ENCODE results near the gene KIF13A.
"Not testable (repeated sequence)": the region's sequence is repeated elsewhere in the genome, so short reads cannot be mapped to it uniquely, and the experiment has no call there.

KIF13A gene

DNA sequence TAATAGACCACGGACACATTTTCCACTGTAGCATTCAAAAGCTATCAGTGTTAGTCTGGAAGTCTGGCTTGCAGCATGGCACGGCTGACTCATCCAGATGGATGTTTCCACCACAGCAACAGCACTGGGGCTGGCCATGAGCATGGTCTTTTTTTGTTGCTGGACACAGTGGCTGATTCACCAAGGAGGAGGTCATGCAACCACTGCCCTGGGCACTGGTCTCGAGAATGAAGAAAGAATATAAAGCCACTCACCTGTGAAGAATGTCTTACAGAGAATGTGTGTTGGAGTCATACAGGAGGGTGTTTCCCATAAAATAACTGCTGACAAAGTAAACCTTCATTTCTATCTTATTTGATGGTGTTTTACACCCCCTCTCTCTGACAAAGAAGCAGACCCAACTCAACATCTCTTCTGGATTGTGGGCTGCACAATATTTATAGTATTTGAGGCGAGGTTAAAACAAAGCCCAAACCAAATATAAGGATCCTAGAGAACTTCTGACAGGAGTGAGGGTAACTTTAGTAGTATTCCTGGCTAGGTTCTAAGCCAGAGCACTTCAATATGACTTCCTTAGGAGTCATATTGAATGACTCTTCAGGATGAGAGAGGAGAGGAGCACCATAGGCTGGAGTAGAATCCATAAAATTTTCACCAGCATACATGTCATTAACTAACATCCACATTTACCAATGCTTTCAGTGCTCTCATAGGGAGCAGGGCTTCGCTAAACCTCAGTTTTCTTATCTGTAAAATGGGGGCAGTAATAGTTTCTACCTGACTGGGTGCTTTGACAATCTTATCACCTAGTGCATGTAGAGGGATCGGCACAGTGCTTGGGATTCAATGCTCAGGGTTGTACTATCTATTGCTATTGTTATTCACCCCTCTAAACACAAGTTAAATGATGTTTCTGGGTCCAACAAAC, 121.4 kb downstream of the KIF13A start:
- no peak for DNase-seq (ENCODE audit: low read depth, low spot score)
- H3K4me3 ChIP-seq (ENCODE audit: low read length), result no peak overlapping the region

DNA sequence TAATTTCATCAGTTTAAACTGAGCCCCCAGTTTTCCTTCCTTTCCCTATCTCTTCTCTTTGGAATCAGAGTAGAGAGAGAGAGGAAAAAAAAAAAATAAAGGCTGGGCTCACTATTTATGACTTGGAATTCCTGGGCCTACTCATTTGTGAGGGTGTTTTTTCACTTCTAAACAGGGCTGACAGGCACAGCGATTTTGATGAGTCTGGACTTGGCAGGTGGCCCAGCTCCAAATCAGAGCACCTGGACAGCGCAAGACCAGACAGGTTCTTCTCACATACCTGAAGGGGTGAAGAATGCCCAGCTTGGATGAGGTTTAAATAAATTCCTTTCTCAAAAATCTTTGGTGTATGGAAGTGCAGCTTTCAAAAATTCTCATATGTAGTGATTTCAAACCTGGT, 122.2 kb downstream of the KIF13A start:
- no peak for DNase-seq (ENCODE audit: low read depth, low spot score)

DNA sequence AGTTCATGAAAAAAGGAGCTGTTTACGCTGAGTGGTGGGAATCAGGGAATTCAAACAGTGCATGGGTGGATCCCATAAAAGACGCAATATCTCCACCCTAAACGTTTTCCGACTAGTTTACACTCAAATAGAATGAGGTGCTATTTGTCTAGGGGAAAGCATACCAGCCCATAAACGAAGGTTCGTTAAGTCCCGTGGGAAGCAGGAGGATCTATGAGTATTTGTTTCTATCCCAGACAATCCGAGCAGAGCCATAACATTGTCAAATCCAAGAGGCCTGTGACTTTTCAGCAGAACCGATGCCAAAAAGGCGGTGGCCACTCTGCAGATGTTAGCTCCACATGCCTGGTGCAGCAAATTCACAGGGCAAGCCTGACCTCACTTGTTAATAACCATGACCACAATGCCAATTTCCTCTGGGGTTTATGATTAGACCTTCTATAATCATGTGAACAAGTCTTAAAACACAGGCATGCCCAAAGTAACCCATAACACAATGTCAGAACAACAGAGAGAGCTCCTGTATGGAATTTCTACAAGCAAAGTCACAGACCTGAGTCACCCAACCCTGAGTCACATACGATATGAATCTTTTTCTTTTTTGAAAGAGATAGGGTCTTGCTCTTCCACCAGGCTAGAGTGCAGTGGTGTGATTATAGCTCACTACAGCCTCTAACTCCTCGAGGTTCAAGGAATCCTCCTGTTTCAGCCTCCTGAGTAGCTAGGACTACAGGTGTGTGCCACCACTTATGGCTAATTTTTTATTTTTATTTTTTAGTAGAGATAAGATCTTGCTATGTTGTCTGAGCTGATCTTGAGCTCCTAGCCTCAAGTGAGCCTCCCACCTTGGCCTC, 123.3 kb downstream of the KIF13A start:
- no peak for DNase-seq (ENCODE audit: low read depth, low spot score)
- no peak overlapping the region for H3K4me3 ChIP-seq (ENCODE audit: low read length)

More for the DNA sequence above, 122.2 kb downstream of the KIF13A start:
- no peak overlapping the region for H3K4me3 ChIP-seq (ENCODE audit: low read length)

DNA sequence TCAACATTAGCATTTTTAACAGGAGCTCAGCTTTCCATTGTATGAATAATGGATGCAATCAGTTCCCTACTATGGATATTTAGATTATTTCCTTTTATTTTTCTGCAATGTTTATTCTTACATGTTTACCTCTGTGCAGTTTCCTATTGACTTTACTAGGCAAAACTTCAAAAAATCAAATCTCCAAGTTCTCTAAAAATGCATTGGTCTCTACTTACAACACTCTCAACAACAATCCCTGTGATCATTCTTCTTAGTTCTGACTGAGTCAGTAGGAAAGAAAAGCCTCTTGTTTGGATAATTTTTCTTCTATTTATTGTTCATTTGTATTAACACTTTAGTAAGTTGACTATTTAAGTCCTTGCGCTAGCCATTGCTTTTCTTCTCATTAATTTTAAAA, 126.1 kb downstream of the KIF13A start:
- DNase-seq (ENCODE audit: low read depth, low spot score), result no peak
- H3K4me3 ChIP-seq (ENCODE audit: low read length), result no peak overlapping the region

DNA sequence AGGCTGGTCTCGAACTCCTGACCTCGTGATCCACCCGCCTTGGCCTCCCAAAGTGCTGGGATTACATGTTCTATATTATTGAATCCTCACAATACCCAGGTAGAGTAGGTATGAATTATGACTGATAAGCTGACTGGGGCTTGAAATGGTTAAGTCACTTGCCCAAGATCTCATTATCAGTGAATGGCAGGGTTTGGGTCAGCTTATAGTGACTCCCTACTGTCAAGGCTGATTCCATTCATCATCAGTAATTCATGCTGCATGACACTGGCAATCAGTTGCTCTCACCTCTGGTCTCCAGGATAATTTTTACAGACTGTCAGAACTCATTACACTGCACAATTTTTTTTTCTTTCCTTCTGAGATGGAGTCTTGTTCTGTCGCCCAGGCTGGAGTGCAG, 127.6 kb downstream of the KIF13A start:
- DNase-seq (ENCODE audit: low read depth, low spot score), result no peak

DNA sequence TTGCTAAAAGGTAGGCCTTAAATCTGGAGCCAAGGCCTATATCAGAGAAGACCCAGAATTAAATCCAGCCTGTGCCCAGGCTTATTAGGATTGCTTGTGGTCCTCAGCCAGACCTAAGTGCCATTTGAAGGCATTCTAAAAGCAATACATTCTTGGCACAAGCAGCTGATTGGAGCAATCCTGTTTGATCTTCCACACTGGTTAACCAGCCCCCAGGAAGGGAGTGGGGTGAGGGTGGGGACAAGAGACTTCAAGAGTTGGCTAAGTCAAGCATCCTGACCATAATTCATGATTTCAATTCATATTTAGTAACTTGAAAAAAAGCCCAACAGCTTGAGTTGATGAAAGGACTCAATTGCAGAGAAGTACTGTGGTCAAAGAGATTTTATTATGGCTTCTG, 128.9 kb downstream of the KIF13A start:
- no peak for DNase-seq (ENCODE audit: low read depth, low spot score)
- no peak overlapping the region for H3K4me3 ChIP-seq (ENCODE audit: low read length)

More for the DNA sequence above, 127.6 kb downstream of the KIF13A start:
- no peak overlapping the region for H3K4me3 ChIP-seq (ENCODE audit: low read length)

DNA sequence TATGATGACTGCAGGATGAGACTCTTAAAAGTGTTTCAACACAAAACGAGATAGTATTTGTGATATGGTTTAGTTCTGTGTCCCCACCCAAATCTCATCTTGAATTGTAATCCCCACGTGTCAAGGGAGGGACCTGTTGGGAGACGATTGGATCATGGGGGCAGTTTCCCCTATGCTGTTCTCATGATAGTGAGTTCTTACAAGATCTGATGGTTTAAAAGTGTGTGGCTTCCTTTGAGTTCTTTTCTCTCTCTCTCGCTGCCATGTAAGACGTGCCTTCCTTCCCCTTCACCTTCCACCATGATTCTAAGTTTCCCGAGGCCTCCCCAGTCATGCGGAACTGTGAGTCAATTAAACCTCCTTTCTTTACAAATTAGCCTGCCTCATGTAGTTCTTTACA, 130.2 kb downstream of the KIF13A start:
- not testable (repeated sequence) for DNase-seq (ENCODE audit: low read depth, low spot score); H3K4me3 ChIP-seq (ENCODE audit: low read length)

DNA sequence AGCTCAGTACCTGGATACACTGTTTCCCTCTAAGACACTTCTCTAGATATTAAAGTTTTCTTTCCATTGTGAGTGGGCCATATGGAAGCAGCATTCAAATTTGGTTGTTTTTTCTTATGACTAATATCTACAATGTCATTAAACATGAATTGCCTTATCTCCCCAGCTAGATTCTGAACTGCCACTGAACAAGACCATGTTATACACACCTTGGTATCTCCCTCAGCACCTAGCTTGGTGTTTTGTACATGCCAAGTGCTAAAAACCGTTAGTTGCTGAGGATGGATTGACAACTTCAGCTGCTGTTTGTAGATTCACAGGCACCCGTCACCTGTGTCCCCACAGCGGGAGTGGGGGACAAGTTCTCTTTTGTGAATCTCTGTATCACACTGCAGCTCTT, 131.1 kb downstream of the KIF13A start:
- no peak for DNase-seq (ENCODE audit: low read depth, low spot score)
- H3K4me3 ChIP-seq (ENCODE audit: low read length), result no peak overlapping the region

DNA sequence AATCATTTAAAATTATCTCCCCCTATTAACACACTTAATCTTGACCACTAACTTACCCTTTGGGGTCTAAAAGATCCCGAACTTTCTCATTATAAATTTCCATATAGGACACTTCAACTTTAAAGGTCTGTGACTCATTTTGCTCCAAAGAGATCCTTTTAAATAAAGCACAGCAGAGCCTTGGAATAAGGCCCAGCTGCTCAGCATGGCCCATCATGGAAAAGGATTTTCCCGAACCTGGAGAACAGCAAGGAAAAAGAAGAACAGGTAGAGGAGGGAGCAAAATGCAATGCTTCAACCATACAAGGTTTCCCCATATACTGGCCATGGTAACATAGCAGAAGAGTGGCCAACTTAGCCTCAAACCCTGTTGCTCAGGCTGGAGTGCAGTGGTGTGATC, 132.1 kb downstream of the KIF13A start:
- DNase-seq (ENCODE audit: low read depth, low spot score), result no peak
- H3K4me3 ChIP-seq (ENCODE audit: low read length), result no peak overlapping the region

DNA sequence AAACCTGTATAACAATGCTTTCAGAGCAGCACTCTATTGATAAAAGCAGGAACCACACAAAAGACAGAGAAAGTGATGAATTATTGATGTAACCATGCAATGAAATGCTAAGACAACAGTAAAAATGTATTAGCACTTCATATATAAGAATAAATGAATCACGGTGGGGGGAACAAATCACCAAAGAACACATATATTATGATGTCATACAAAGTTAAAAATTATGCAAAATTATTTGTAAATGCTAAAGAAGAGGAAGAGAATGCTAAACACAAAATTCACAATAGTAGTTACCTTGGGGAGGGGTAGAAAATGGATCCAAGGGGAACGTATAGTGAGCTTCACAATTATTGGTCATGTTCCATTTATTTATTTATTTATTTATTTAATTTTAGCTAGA, 133.9 kb downstream of the KIF13A start:
- no peak overlapping the region for H3K4me3 ChIP-seq (ENCODE audit: low read length)
- no peak for DNase-seq (ENCODE audit: low read depth, low spot score)

DNA sequence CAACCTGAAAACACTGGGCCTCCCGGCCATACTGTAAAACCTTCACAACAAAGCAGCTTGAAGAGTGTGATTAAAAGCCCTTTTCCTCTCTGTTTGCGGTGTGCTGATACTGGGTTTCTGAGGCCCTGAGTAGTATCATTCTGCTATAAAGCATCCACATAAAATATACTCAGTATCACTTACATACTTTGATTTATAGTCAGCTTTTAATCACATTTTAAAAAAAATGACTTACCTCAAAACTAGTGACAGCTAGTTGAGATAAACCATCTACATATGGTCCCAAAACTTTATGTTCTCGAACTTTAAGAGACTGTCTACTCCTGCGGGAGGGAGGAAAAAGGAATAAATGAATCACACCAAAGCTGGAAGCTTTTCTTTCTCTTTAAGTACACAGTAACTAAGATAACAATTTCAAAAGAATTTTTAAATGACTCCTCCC, 135.7 kb downstream of the KIF13A start:
- no peak overlapping the region for H3K4me3 ChIP-seq (ENCODE audit: low read length)
- no peak for DNase-seq (ENCODE audit: low read depth, low spot score)

DNA sequence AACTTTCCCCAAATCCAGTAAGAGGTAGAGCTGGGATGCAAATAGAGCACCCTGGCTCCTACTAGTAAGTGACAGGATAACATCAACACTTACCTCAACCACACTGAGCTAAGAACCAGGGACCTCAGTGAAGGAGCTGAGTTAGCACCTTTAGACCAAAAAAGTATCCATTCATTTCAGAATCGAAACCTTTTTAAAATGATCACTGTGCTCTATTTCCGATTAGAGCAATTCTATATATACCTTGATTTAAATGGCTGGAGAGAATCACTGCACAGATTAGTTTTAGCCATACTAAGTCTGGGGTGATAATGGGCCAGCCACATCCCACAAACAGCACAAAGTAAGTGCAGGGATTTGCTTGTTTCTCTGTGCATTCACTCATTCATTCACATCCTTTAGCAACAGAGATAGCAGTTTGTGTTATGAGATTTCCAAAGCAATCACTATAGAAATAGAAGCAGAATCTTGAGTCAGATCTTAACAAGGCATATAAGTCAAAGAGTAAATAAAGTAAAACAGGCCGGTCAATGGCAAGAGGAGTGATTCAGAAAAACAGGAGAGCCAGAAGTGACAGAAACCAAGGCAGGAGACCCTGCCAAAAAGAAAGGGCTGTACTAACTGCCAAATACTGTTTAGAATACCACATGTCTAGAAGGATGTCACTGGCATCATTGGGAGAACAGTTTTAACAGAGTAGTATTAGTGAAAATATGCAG, 136.3 kb downstream of the KIF13A start:
- no peak for DNase-seq (ENCODE audit: low read depth, low spot score)
- H3K4me3 ChIP-seq (ENCODE audit: low read length), result no peak overlapping the region

DNA sequence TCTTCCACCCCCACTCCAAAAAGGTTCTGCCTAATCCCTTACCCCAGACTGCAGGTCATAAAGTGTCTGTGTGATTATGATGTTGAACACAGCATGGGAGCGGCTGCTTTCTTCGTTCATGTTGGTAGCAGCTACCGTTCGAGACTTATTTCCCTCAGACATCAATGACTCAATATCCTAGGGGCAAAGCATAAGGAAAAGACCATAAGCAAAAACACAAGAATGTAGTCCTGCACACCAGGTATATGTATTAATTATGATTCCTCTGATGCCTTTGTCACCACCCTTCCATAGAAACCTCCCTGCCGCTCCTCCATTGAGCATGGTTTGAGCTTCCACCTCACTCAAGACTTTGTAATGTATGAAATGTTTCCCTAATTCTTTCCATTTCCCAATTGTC, 137.2 kb downstream of the KIF13A start:
- no peak for DNase-seq (ENCODE audit: low read depth, low spot score)
- H3K4me3 ChIP-seq (ENCODE audit: low read length), result no peak overlapping the region

DNA sequence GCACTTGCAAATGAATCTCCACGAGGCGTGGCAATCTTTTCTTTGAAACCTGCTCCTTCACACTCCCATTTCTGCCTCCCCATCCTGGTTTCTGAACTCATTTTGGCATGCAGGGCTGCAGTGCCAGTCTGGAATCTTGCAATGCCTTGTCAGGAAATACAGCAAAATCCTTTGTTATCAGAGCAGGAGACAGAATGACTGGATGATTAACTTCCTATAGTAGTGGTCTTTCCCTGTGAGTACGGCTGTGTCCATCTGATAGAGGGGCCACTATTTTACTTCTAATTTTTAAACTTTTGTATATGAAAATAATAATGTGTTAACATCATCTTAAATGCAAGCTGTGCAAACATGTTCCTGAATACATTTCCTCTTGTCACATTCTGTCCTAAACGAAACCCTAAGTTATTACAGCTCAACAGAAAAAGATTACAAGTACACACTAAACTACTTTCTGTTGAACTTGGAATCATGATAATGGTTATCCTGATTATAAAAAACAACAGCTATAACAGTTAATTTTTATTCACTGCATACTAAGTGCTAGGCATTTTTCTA, 140.2 kb downstream of the KIF13A start:
- DNase-seq (ENCODE audit: low read depth, low spot score), result no peak
- H3K4me3 ChIP-seq (ENCODE audit: low read length), result no peak overlapping the region

DNA sequence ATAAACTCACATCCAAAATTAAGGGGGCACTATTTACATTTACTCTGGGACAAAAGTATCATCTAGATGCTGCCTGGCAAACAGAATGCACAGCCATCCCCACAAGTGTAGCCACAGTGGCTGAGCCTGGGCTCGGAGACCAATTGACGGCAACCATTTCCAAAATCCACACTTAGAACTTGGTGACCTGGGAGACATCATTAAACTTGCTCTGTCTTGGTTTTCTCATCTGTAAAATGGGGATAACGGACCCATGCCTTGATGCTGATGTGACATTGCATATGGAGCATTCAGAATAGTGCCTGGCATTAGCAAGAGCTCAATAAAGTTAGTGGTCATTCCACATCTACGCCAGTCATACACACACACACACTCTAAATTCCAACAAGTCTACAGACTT, 140.7 kb downstream of the KIF13A start:
- no peak for DNase-seq (ENCODE audit: low read depth, low spot score)
- no peak overlapping the region for H3K4me3 ChIP-seq (ENCODE audit: low read length)

DNA sequence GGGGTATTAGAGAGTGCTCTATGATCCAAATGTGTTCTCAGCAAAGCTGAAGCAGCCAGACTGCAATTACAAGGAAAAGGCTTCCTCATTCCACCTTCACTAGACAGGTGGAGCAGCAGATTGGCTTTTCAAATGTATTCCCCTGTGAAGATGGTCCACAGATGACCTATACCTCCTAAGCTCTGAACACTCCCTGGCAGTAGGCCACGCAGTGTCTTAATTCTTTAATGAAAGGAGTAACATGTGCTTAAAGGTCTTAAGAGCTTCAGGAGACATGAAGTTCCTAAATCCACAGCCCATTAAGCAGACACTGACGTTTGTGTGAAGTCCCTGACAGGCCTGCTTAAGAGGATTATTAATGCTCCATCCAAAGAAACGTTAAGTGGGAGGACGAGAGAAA, 141.8 kb downstream of the KIF13A start:
- H3K4me3 ChIP-seq (ENCODE audit: low read length), result no peak overlapping the region
- no peak for DNase-seq (ENCODE audit: low read depth, low spot score)

DNA sequence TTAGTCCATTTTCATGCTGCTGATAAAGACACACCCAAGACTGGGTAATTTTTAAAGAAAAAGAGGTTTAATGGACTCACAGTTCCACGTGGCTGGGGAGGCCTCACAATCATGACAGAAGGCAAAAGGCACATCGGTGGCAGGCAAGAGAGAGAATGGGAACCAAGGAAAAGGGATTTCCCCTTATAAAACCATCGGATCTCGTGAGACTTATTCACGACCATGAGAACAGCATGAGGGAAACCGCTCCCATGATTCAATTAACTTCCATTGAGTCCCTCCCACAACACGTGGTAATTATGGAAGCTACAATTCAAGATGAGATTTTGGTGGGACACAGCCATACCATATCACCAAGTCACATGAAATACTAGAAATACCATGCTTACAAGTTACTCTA, 142.5 kb downstream of the KIF13A start:
- DNase-seq (ENCODE audit: low read depth, low spot score); H3K4me3 ChIP-seq (ENCODE audit: low read length): not testable (repeated sequence)

DNA sequence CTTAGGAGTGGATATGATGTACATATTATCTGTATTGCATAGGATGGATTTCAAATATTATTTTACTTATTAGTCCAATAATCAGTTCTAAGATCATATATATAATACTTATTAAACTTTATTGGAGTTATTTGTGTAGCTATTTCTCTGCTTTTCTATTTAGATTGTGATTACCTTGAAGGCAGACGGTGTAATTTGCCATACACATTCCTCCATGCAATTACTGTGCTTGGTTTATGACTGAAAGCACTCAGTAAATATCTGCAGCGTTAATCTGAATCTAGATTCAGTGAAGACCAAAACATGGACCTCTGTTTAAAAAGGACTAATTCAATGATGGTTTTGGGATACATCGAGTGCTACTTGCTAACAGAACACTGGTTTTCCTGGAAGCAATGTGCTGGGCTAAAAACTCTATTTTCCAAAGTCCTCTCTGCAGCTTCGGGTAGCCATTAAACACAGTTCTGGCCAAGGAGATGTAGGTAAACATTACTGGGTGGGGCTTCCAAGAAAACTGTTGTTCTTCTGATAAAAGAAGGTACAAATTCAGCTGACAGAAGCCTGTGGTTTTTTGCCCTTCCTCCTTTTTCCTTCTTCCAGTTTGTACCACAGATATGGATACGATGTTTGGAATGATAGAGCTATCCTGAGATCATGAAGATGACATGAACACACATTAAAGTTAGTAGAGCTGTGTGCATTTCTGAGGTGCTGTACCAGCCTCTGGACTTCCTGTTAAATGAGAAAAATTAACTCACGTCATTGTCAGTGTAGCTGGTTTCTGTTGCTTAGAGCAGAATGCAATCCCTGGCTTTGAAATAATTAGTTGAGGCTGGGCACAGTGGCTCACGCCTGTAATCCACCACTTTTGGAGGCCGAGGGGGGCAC, 144.3 kb downstream of the KIF13A start:
- H3K4me3 ChIP-seq (ENCODE audit: low read length), result no peak overlapping the region
- no peak for DNase-seq (ENCODE audit: low read depth, low spot score)
